Measurements from ENCODE around the gene KBTBD8. TPM values are rescaled to one million over a fixed set of nuclear protein-coding genes. Genes with fewer than 3 reads are reported as not detected.

Gene KBTBD8
- total RNA-seq, 6 experiments from 2014 or later: 0.50 to 2.2 (median 1.2) TPM

- Histone ChIP-seq H3K9me3 (no peaks in the 10 kb centered on the region), H3K4me1 (no peaks in the 10 kb centered on the region), H3K27me3 (no peaks in the 10 kb centered on the region), H3K4me3 (no peak overlapping the region), H3K27ac (no peak overlapping the region), H3K36me3 (no peaks in the 10 kb centered on the region)
- intact Hi-C loops (cut with DNase I): no loop called here
- 81% methylated on average over 4 of the region's 4 CpGs for WGBS (ENCODE audit: insufficient coverage, low coverage, low lambda C conversion rate, missing lambda C conversion rate)
- ATAC-seq (no peak), DNase-seq (no peak)
- no peak for TF ChIP-seq POLR2A (IDR thresholded peaks at IDR 0.05)
- TF ChIP-seq, protein P1, sequence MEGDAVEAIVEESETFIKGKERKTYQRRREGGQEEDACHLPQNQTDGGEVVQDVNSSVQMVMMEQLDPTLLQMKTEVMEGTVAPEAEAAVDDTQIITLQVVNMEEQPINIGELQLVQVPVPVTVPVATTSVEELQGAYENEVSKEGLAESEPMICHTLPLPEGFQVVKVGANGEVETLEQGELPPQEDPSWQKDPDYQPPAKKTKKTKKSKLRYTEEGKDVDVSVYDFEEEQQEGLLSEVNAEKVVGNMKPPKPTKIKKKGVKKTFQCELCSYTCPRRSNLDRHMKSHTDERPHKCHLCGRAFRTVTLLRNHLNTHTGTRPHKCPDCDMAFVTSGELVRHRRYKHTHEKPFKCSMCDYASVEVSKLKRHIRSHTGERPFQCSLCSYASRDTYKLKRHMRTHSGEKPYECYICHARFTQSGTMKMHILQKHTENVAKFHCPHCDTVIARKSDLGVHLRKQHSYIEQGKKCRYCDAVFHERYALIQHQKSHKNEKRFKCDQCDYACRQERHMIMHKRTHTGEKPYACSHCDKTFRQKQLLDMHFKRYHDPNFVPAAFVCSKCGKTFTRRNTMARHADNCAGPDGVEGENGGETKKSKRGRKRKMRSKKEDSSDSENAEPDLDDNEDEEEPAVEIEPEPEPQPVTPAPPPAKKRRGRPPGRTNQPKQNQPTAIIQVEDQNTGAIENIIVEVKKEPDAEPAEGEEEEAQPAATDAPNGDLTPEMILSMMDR (IDR thresholded peaks at IDR 0.05): no peak
Observed at GRCh38 chr3:66953934-66954445, 44.1 kb upstream of the KBTBD8 start.

DNA sequence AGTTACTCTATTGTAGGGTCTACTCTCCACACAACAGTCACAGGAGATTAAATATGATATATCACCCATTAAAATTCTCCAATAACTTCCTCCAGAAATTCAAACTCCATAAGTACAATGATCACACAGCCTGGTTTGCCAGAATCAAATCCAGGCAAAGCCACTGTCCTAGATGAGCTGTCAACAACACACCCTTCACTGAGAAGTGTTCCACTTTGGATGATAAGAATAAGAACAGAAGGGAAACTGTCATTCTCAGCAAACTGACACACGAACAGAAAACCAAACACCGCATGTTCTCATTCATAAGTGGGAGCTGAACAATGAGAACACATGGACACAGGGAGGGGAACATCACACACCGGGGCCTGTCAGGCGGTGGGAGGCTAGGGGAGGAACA is 41.4 kb upstream of the KBTBD8 start:
- no peaks in the 10 kb centered on the region for H3K9me3 ChIP-seq
- H3K27me3 ChIP-seq: no peaks in the 10 kb centered on the region
- intact Hi-C loops (cut with DNase I): no loop called here
- no peaks in the 10 kb centered on the region for H3K36me3 ChIP-seq
- DNase-seq (no peak), ATAC-seq (no peak)
- no peak for TF ChIP-seq POLR2A (IDR thresholded peaks at IDR 0.05)
- TF ChIP-seq, protein P1 (IDR thresholded peaks at IDR 0.05): no peak
- no peak overlapping the region for H3K27ac ChIP-seq
- no peaks in the 10 kb centered on the region for H3K4me1 ChIP-seq
- H3K4me3 ChIP-seq: no peak overlapping the region
- WGBS (ENCODE audit: insufficient coverage, low coverage, low lambda C conversion rate, missing lambda C conversion rate): 67% methylated on average over 4 of the region's 4 CpGs

- no peak for ATAC-seq
- WGBS (ENCODE audit: insufficient coverage, low coverage, low lambda C conversion rate, missing lambda C conversion rate): 55% methylated on average over 5 of the region's 5 CpGs
- H3K4me3 ChIP-seq: no peak overlapping the region
- intact Hi-C loops (cut with DNase I): no loop called here
- TF ChIP-seq, protein P1 (IDR thresholded peaks at IDR 0.05): no peak
- no peak for TF ChIP-seq POLR2A (IDR thresholded peaks at IDR 0.05)
- no peaks in the 10 kb centered on the region for H3K27me3 ChIP-seq
- H3K4me1 ChIP-seq: no peaks in the 10 kb centered on the region
- H3K27ac ChIP-seq: no peak overlapping the region
- no peak for DNase-seq
- no peaks in the 10 kb centered on the region for H3K36me3 ChIP-seq
- no peaks in the 10 kb centered on the region for H3K9me3 ChIP-seq
Observed at GRCh38 chr3:66957367-66957766, 40.7 kb upstream of the KBTBD8 start.

- WGBS (ENCODE audit: insufficient coverage, low coverage, low lambda C conversion rate, missing lambda C conversion rate): 77% methylated on average over 1 of the region's 1 CpG
- ATAC-seq: no peak
Observed at GRCh38 chr3:66958067-66958466, 40.0 kb upstream of the KBTBD8 start.

More at GRCh38 chr3:66958067-66958466, 40.0 kb upstream of the KBTBD8 start:
- H3K36me3 ChIP-seq: no peaks in the 10 kb centered on the region
- DNase-seq: no peak
- TF ChIP-seq, protein P1 (IDR thresholded peaks at IDR 0.05): no peak
- no peak for TF ChIP-seq POLR2A (IDR thresholded peaks at IDR 0.05)
- intact Hi-C loops (cut with DNase I): no loop called here
- no peaks in the 10 kb centered on the region for H3K4me1 ChIP-seq
- H3K27ac ChIP-seq: no peak overlapping the region
- no peak overlapping the region for H3K4me3 ChIP-seq
- no peaks in the 10 kb centered on the region for H3K9me3 ChIP-seq
- H3K27me3 ChIP-seq: no peaks in the 10 kb centered on the region
